Smooth muscle cell (in vitro differentiated cells): Measurements from ENCODE around the gene SORBS2. TPM values are rescaled to one million over a fixed set of nuclear protein-coding genes. Genes with fewer than 3 reads are reported as not detected.

ENCODE experiments used
- DNase-seq: peaks from one replicate; lab custom pipeline; 2025; ENCODE audit not compliant: unreplicated experiment; lab: John Stamatoyannopoulos, UW
- H2AFZ ChIP-seq: fragments of 200-600 bp; sonication (generic); 2 replicates; pipeline ENCODE4 v1.6.0; 2016; ENCODE audit warnings: antibody characterized with exemption, low read depth, mild to moderate bottlenecking
- H3F3A ChIP-seq: fragments of 200-600 bp; sonication (generic); 2 replicates; pipeline ENCODE4 v1.6.0; 2017; ENCODE audit warnings: antibody characterized with exemption, low read depth
- H3K27ac ChIP-seq: fragments of 200-600 bp; sonication (generic); 2 replicates; pipeline ENCODE4 v1.5.1; 2016; ENCODE audit warnings: low read depth, mild to moderate bottlenecking
- H3K27me3 ChIP-seq: fragments of 200-600 bp; sonication (generic); 2 replicates; pipeline ENCODE4 v1.6.1; 2016; ENCODE audit warnings: low read depth, mild to moderate bottlenecking
- H3K36me3 ChIP-seq: fragments of 200-600 bp; sonication (generic); 2 replicates; pipeline ENCODE4 v1.5.1; 2016; ENCODE audit warnings: low read depth
- H3K4me1 ChIP-seq: fragments of 200-600 bp; sonication (generic); 2 replicates; pipeline ENCODE4 v1.5.1; 2016; ENCODE audit warnings: low read depth
- H3K4me2 ChIP-seq: fragments of 200-600 bp; sonication (generic); 2 replicates; pipeline ENCODE4 v1.6.0; 2016; ENCODE audit warnings: mild to moderate bottlenecking
- H3K4me3 ChIP-seq: fragments of 200-600 bp; sonication (generic); 2 replicates; pipeline ENCODE4 v1.5.1; 2016; ENCODE audit warnings: mild to moderate bottlenecking
- H3K79me2 ChIP-seq: fragments of 200-600 bp; sonication (generic); 2 replicates; pipeline ENCODE4 v1.6.0; 2016; ENCODE audit warnings: low read depth, mild to moderate bottlenecking
- H3K9ac ChIP-seq: fragments of 200-600 bp; sonication (generic); 2 replicates; pipeline ENCODE4 v1.6.0; 2016; ENCODE audit warnings: low read depth
- H3K9me3 ChIP-seq: fragments of 200-600 bp; sonication (generic); replicated peaks from 2 replicates; pipeline ENCODE4 v1.5.1; 2016; ENCODE audit warnings: low read depth
- H4K20me1 ChIP-seq: fragments of 200-600 bp; sonication (generic); 2 replicates; pipeline ENCODE4 v1.6.0; 2016; ENCODE audit warnings: low read depth
- WGBS: methylation state at CpG from one replicate; pipeline ENCODE4 v1.1.7; 2016; ENCODE audit warnings: low lambda C conversion rate; 5-methylcytosine and 5-hydroxymethylcytosine counted together
- polyA plus RNA-seq: library from polyadenylated mRNA; unstranded; fragments of >200 nt; fragmentation: Nextera tagmentation; extraction: Ambion mirVana; gene quantifications from 2 replicates; pipeline ENCODE4 v1.2.1, GENCODE V29; 2016
- total RNA-seq: library from RNA; depleted of rRNA; stranded (reverse); fragments of >200 nt; gene quantifications from 2 replicates; pipeline ENCODE4 v1.2.3, GENCODE V29; 2014
- TF ChIP-seq, protein P1 (sequence below): fragments of 200-600 bp; sonication (generic); IDR thresholded peaks from 2 replicates; pipeline ENCODE4 v1.5.1; 2017; ENCODE audit warnings: borderline replicate concordance, mild to moderate bottlenecking, antibody characterized with exemption; ENCODE audit not compliant: insufficient read depth, poor library complexity, severe bottlenecking

SORBS2 gene
- total and polyA plus RNA-seq, 2 experiments from 2014 or later, result 9.0 to 36.6 TPM

DNA sequence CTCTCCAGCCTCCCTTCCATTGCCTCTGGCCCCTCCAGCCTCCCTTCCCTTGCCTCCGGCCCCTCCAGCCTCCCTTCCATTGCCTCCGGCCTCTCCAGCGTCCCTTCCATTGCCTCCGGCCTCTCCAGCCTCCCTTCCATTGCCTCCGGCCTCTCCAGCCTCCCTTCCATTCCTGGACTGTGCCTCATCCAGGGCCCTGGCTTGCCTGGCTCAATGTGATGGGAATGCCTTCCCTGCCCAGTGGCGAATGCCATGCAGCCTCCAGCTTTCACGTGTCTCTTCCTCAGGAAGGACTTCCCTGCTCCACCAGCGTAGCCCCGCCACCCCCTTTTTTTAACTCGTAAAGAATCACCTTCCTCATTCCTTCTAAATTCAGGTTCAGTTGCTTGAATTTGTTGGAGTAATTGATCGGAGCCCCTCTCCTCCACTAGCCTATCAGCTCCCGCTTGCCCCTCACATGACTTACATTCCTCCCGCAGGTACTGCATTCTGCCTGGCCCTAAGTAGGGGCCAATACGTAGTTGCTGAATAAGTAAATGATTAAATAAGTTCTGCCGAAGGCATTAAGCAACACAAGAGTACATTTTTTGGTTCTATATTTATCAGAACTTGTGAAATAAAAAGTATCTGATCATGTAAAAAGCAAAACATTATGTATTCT lies 30.3 kb downstream of the SORBS2 start:
- TF ChIP-seq, protein P1, sequence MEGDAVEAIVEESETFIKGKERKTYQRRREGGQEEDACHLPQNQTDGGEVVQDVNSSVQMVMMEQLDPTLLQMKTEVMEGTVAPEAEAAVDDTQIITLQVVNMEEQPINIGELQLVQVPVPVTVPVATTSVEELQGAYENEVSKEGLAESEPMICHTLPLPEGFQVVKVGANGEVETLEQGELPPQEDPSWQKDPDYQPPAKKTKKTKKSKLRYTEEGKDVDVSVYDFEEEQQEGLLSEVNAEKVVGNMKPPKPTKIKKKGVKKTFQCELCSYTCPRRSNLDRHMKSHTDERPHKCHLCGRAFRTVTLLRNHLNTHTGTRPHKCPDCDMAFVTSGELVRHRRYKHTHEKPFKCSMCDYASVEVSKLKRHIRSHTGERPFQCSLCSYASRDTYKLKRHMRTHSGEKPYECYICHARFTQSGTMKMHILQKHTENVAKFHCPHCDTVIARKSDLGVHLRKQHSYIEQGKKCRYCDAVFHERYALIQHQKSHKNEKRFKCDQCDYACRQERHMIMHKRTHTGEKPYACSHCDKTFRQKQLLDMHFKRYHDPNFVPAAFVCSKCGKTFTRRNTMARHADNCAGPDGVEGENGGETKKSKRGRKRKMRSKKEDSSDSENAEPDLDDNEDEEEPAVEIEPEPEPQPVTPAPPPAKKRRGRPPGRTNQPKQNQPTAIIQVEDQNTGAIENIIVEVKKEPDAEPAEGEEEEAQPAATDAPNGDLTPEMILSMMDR, result no peak
- no peaks in the 10 kb centered on the region for H3K27me3 ChIP-seq
- H3K4me1 ChIP-seq, result no peaks in the 10 kb centered on the region
- DNase-seq, result no peak
- no peaks in the 10 kb centered on the region for H3K9me3 ChIP-seq
- no peaks in the 10 kb centered on the region for H3K36me3 ChIP-seq
- H3F3A ChIP-seq, result no peaks in the 10 kb centered on the region
- 93% methylated on average over 15 of the region's 15 CpGs for WGBS
- H3K79me2 ChIP-seq, result no peaks in the 10 kb centered on the region
- no peak overlapping the region for H3K9ac ChIP-seq
- no peak overlapping the region for H3K4me3 ChIP-seq
- H2AFZ ChIP-seq, result no peak overlapping the region
- no peak overlapping the region for H3K4me2 ChIP-seq
- H4K20me1 ChIP-seq, result no peaks in the 10 kb centered on the region
- H3K27ac ChIP-seq, result no peak overlapping the region

DNA sequence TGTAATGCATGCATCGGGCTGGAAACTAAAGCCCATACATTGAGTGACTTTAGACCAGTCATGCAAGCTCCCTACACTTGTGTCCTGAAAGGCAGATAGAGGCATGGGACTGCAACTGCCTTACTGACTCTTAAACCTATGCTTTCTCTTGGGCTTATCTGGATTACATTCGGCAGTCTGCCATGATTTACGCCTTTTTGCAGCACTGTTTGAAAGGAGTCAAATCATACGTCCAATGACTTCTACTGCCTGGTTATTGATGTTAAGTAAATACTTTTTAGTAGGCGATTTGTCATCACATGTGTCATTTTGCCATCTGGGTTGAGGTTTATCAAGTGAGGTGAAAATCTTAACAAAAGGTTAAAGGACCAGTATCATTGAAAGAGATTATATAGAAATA lies 31.5 kb downstream of the SORBS2 start:
- H2AFZ ChIP-seq, result no peak overlapping the region
- H3K27me3 ChIP-seq, result no peaks in the 10 kb centered on the region
- no peaks in the 10 kb centered on the region for H3K79me2 ChIP-seq
- H3K36me3 ChIP-seq, result no peaks in the 10 kb centered on the region
- H3K9ac ChIP-seq, result no peak overlapping the region
- no peak overlapping the region for H3K27ac ChIP-seq
- no peak overlapping the region for H3K4me3 ChIP-seq
- no peaks in the 10 kb centered on the region for H4K20me1 ChIP-seq
- no peaks in the 10 kb centered on the region for H3K9me3 ChIP-seq
- DNase-seq, result no peak
- WGBS, result 80% methylated on average over 5 of the region's 5 CpGs
- TF ChIP-seq, protein P1, result no peak
- H3K4me2 ChIP-seq, result no peak overlapping the region
- no peaks in the 10 kb centered on the region for H3F3A ChIP-seq
- peaks cover 10% of the 10 kb centered on the region for H3K4me1 ChIP-seq

DNA sequence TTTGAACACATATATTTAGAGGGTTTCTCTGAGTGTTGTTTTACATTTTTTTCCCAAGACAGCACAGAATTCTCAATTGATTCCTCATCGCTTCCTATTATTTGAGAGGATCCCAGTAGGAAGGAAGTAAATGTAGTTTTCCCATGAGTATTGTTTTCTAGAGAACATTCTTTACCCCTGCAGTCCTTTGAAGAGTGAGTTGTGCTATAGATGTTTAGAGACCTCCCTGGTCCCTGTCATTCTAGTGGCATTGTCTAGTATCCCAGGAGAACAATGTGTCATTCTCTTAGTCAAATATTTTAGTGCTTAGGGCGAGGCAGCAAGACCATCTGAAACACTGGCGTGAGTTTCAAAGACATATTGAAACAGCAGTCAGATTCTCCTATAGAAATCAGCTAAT lies 32.5 kb downstream of the SORBS2 start:
- Histone ChIP-seq H3K9ac (no peak overlapping the region), H3K27ac (peak overlapping the region; percentile 36), H2AFZ (no peak overlapping the region), H3K27me3 (no peaks in the 10 kb centered on the region), H3K4me2 (no peak overlapping the region), H3K79me2 (no peaks in the 10 kb centered on the region), H3K4me1 (peaks cover 19% of the 10 kb centered on the region), H3K36me3 (no peaks in the 10 kb centered on the region), H3K9me3 (no peaks in the 10 kb centered on the region), H4K20me1 (no peaks in the 10 kb centered on the region), H3K4me3 (no peak overlapping the region), H3F3A (no peaks in the 10 kb centered on the region)
- TF ChIP-seq, protein P1, result no peak
- 86% methylated on average over 3 of the region's 3 CpGs for WGBS
- no peak for DNase-seq

DNA sequence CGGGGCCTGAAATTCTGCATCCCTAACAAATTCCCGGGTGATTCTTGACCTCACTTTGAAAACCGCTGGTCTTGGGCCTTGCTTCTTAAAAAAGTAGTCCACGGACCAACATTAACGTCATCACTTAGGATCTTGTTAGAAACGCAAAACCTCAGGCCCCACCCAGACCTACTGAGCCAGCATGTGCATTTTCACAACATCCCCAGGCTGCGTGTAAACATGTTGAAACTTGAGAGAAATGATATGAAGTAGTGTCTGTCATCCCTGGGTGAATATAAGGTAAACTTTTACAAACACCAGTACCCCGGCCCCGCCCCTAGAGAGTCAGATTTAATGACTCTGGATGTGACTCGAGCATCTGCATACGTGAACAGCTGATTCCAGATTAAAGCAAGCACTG lies 33.7 kb downstream of the SORBS2 start:
- Histone ChIP-seq H3K4me1 (peaks cover 26% of the 10 kb centered on the region), H3K9ac (no peak overlapping the region), H3K9me3 (no peaks in the 10 kb centered on the region), H2AFZ (no peak overlapping the region), H4K20me1 (no peaks in the 10 kb centered on the region), H3F3A (peaks cover 5% of the 10 kb centered on the region), H3K4me2 (no peak overlapping the region), H3K79me2 (no peaks in the 10 kb centered on the region), H3K36me3 (no peaks in the 10 kb centered on the region), H3K27me3 (no peaks in the 10 kb centered on the region), H3K27ac (no peak overlapping the region), H3K4me3 (no peak overlapping the region)
- 85% methylated on average over 11 of the region's 11 CpGs for WGBS
- DNase-seq, result no peak
- TF ChIP-seq, protein P1, result no peak
